Esophagus squamous epithelium (tissue), 4 donors: Measurements from ENCODE around the gene OAS3.

Experiments
- CTCF ChIP-seq, 6 experiments: fragments of 450-650 bp in 4 of 6; fragments of 200-600 bp in 2 of 6; sonication (generic) in 2 of 6; IDR thresholded peaks; one replicate each; pipeline ENCODE4 v1.5.1; 2016 to 2019; ENCODE audit warnings: antibody characterized with exemption in 6 of 6, mild to moderate bottlenecking in 4 of 6, moderate library complexity in 4 of 6
- POLR2A ChIP-seq, 4 donors: fragments of 450-650 bp; IDR thresholded peaks; one replicate each; pipeline ENCODE4 v1.6.1; 2017; ENCODE audit warnings: antibody characterized with exemption in 4 of 4, mild to moderate bottlenecking in 4 of 4, moderate library complexity in 3 of 4

- TF ChIP-seq POLR2A (IDR thresholded peaks at IDR 0.05) (no peak), CTCF (IDR thresholded peaks at IDR 0.05) (no peak)
Observed at GRCh38 chr12:113007166-113007565, 68.9 kb downstream of the OAS3 start.
